Spinal cord (tissue), 10 donors: ENCODE measurements around the gene PLD3. TPM values are rescaled to one million over a fixed set of nuclear protein-coding genes. Genes with fewer than 3 reads are reported as not detected.

Source experiments
- DNase-seq, 6 donors: peaks; one replicate each; pipeline versions ENCODE4 v3.0.0 to v3.0.0-alpha.2; 2013 to 2015; ENCODE audit warnings: low spot score in 6 of 6, low read depth in 4 of 6
- H3K27ac ChIP-seq: one replicate; pipeline ENCODE4 v1.5.1; 2013; ENCODE audit warnings: low read depth, low read length, control low read depth
- H3K27me3 ChIP-seq: one replicate; pipeline ENCODE4 v1.6.1; 2013; ENCODE audit warnings: low read length; ENCODE audit not compliant: control insufficient read depth, insufficient read depth
- H3K36me3 ChIP-seq: one replicate; pipeline ENCODE4 v1.6.1; 2013; ENCODE audit warnings: low read length; ENCODE audit not compliant: control insufficient read depth, insufficient read depth
- H3K4me1 ChIP-seq: one replicate; pipeline ENCODE4 v1.6.1; 2013; ENCODE audit warnings: low read length; ENCODE audit not compliant: control insufficient read depth, insufficient read depth
- H3K4me3 ChIP-seq: one replicate; pipeline ENCODE4 v1.5.1; 2013; ENCODE audit warnings: low read depth, low read length, control low read depth
- H3K9me3 ChIP-seq: one replicate; pipeline ENCODE4 v1.6.1; 2013; ENCODE audit warnings: low read length; ENCODE audit not compliant: control insufficient read depth, insufficient read depth
- WGBS: methylation state at CpG from one replicate; pipeline ENCODE4 v1.1.5; 2013; ENCODE audit warnings: missing lambda C conversion rate; ENCODE audit not compliant: insufficient coverage; 5-methylcytosine and 5-hydroxymethylcytosine counted together
- polyA plus RNA-seq, 2 donors: library from polyadenylated mRNA; unstranded; fragments of 120-200 nt; gene quantifications; one replicate each; pipeline ENCODE4 v1.2.1, GENCODE V29; 2013; ENCODE audit not compliant: insufficient read length in 2 of 2
- total RNA-seq, 2 donors: library from RNA; depleted of rRNA in 1 of 2; stranded (reverse); fragments of 120-200 nt in 1 of 2; fragments of >200 nt in 1 of 2; gene quantifications; one replicate each; pipeline versions ENCODE4 v1.2.3 to v1.2.4, GENCODE V29; 2013 to 2014
- donor health status: healthy.

Gene PLD3
- total and polyA plus RNA-seq, 4 donors = 257 to 522 (median 422) TPM

- H3K27me3 ChIP-seq = no peaks in the 10 kb centered on the region
- no peak overlapping the region for H3K4me3 ChIP-seq
- 90% methylated on average over 9 of the region's 11 CpGs for WGBS
- no peaks in the 10 kb centered on the region for H3K4me1 ChIP-seq
- DNase-seq = no peak
- H3K9me3 ChIP-seq = no peaks in the 10 kb centered on the region
- H3K27ac ChIP-seq = no peak overlapping the region
- peaks cover 68% of the 10 kb centered on the region for H3K36me3 ChIP-seq
These were observed 31.1 kb downstream of the PLD3 start for GRCh38 chr19:40379446-40380198.

- Histone ChIP-seq H3K27me3 (no peaks in the 10 kb centered on the region), H3K9me3 (no peaks in the 10 kb centered on the region), H3K4me1 (no peaks in the 10 kb centered on the region), H3K36me3 (peaks cover 60% of the 10 kb centered on the region), H3K4me3 (no peak overlapping the region), H3K27ac (no peak overlapping the region)
- 87% methylated on average over 30 of the region's 37 CpGs for WGBS
- DNase-seq = no peak
These were observed 31.9 kb downstream of the PLD3 start for GRCh38 chr19:40380199-40381037.

- Histone ChIP-seq H3K27ac (no peak overlapping the region), H3K4me3 (no peak overlapping the region), H3K36me3 (peaks cover 53% of the 10 kb centered on the region), H3K4me1 (no peaks in the 10 kb centered on the region), H3K9me3 (no peaks in the 10 kb centered on the region), H3K27me3 (no peaks in the 10 kb centered on the region)
- 89% methylated on average over 3 of the region's 3 CpGs for WGBS
- no peak for DNase-seq
These were observed 32.8 kb downstream of the PLD3 start for GRCh38 chr19:40381321-40381720.

DNA sequence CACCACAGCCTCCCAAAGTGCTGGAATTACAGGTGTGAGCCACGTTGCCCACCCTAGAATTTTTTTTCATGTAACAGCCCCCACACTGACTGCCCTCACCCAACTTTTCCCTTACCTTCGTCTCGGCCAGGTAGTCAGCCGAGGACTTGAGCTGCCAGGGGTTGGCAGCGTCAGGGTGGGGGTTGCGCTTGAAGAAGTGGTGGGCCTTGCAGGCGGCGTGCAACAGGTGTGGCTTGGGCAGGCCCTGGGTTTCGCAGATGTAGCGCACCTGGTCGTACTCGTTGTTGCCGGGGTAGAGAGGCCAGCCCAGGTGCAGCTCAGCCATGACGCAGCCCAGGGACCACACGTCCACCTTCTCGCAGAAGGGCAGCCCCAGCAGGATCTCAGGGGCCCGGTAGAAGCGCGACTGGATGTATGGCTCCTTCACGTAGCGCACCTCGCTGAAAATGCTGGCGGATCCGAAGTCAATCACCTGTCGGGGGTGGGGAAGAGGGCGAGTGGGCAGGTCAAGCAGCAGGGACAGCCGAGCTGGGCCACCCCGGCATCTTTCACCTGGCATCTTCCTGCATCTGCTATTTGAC, 35.3 kb downstream of the PLD3 start:
- DNase-seq = no peak
- H3K36me3 ChIP-seq = peaks cover 29% of the 10 kb centered on the region
- H3K27ac ChIP-seq = no peak overlapping the region
- 85% methylated on average over 25 of the region's 28 CpGs for WGBS
- no peaks in the 10 kb centered on the region for H3K9me3 ChIP-seq
- H3K4me1 ChIP-seq = no peaks in the 10 kb centered on the region
- no peaks in the 10 kb centered on the region for H3K27me3 ChIP-seq
- no peak overlapping the region for H3K4me3 ChIP-seq

- 81% methylated on average over 8 of the region's 10 CpGs for WGBS
- H3K27ac ChIP-seq = no peak overlapping the region
- no peaks in the 10 kb centered on the region for H3K27me3 ChIP-seq
- no peak for DNase-seq
- H3K4me3 ChIP-seq = no peak overlapping the region
- no peaks in the 10 kb centered on the region for H3K9me3 ChIP-seq
- H3K4me1 ChIP-seq = no peaks in the 10 kb centered on the region
- H3K36me3 ChIP-seq = peaks cover 9% of the 10 kb centered on the region
These were observed 38.7 kb downstream of the PLD3 start for GRCh38 chr19:40387155-40387554.

GRCh38 chr19:40388481-40388880, 40.0 kb downstream of the PLD3 start:
- Histone ChIP-seq H3K36me3 (peaks cover 9% of the 10 kb centered on the region), H3K4me3 (no peak overlapping the region), H3K4me1 (no peaks in the 10 kb centered on the region), H3K27me3 (no peaks in the 10 kb centered on the region), H3K9me3 (no peaks in the 10 kb centered on the region), H3K27ac (no peak overlapping the region)
- WGBS = 68% methylated on average over 3 of the region's 3 CpGs
- DNase-seq = no peak

DNA sequence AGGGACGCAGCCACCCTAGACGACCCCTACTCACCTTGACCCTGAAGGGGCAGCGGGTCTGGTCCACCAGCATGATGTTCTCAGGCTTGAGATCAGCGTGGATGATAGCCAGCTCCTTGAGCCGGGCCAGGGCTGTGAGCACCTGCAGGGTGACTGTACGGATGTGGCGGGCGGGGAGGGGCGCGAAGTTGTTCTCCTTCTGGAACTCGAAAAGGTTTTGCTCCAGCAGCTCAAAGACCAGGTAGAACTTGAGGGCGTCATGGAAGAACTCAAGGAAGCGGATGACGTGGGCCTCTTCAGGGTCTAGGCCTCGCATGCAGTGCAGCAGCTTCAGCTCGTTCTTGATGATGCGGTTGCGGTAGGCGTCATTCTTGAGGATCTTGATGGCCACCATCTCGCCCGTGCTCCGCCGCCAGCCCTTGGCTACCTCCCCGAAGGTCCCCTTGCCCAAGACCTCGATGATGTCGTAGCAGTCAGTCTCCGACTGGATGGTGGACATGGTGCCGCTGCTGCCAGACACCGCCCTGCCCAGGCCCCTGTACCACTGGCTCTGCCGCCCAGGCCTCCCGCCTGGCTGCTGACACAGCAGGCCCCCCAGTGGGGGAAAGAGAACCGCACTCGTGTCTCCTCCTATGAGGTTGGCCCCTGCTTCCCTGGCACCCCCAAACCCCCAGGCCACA, 41.0 kb downstream of the PLD3 start:
- Histone ChIP-seq H3K9me3 (no peaks in the 10 kb centered on the region), H3K4me3 (no peak overlapping the region), H3K27me3 (no peaks in the 10 kb centered on the region), H3K27ac (no peak overlapping the region), H3K36me3 (peaks cover 13% of the 10 kb centered on the region), H3K4me1 (no peaks in the 10 kb centered on the region)
- 94% methylated on average over 31 of the region's 33 CpGs for WGBS
- DNase-seq = no peak

DNA sequence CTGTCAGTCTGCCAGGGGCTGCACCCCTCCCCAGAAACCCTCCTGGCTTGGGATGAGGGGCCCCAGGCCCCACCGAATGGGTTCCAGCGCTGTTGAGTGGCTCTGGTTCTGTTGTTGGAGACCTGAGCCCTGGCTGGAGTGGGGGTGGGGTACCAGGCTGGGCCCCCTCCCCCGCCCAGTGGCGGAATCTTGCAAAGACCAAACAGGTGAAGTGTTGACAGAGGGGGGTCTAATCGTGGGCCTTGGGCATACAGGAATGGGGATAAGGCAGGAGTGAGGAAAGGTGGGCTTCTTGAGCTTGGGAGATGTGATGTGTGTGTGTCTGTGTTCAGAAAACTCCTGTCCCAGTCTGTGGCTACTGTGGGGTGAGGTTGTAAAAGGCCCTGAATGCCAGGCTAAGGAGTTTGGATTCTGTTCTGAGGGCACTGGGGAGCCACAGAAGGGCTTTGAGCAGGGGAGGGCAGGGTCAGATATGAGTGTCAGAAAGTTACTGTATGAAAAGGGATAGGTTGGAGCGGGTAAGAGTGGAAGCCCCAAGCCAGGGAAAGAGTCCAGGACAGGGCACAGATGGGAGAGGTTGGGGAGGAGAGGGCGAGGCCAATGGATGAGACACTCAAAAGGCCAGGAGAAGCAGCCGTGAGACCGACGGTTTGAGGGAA, 41.7 kb downstream of the PLD3 start, which contains the start of gene HIPK4:
HIPK4 (minus strand) TSS at position 98 of the 659 bp plus-strand sequence. CDS start 279 bp downstream, outside the sequence.
- Histone ChIP-seq H3K27ac (no peak within 1 kb of the TSS), H3K9me3 (no peaks in the 10 kb centered on the region), H3K4me1 (no peaks in the 10 kb centered on the region), H3K4me3 (no peak within 1 kb of the TSS), H3K27me3 (no peaks in the 10 kb centered on the region), H3K36me3 (peaks cover 13% of the 10 kb centered on the region)
- DNase-seq = no peak
- 83% methylated on average over 10 of the region's 10 CpGs for WGBS

GRCh38 chr19:40392123-40392522, 43.6 kb downstream of the PLD3 start:
- WGBS = 71% methylated on average over 7 of the region's 8 CpGs
- H3K4me1 ChIP-seq = no peaks in the 10 kb centered on the region
- no peaks in the 10 kb centered on the region for H3K9me3 ChIP-seq
- no peak for DNase-seq
- H3K27ac ChIP-seq = no peak overlapping the region
- peaks cover 19% of the 10 kb centered on the region for H3K36me3 ChIP-seq
- H3K27me3 ChIP-seq = no peaks in the 10 kb centered on the region
- H3K4me3 ChIP-seq = no peak overlapping the region
